Measurements from ENCODE around the gene TSPAN32. TPM values are rescaled to one million over a fixed set of nuclear protein-coding genes. Genes with fewer than 3 reads are reported as not detected.

TSPAN32 gene
- total and polyA plus RNA-seq, 10 of the 15 experiments (the other 5 are each of a cell fraction or from before 2014, with no cell fraction given), result 0.08 TPM; not detected in 9

DNA sequence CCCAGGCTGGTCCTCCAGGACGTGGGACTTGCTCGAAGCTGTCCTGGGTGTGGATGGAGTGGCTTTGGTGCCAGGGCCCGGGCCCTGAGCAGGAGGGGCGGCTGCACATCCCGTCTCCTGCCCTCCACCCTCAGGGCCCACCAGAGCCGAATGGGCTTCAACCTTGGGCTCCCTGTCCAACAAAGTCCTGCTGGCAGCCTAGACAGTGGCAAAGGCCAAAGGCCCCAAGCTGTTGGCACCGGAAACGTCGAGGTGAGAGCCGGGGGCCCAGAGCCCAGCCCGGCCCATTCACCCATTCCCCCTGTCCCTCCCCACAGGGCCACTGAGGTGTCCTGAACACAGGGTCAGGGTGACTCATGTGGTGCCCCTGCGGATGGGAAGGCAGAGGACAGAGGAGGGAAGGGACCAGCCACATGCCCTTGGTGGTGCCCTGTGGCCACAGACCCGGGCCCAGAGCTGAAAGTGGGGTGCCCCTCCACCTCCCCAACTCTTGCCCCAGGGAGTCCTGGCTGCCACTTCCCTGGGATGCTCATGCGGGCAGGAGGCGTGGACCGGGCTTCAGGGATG lies 9.1 kb downstream of the TSPAN32 start:
- Histone ChIP-seq H3K27me3 (replicated peaks in 1 of 2; ENCODE audit: control insufficient read depth in 2 of 2, insufficient read depth in 2 of 2, low read length in 1 of 2) (no peaks in the 10 kb centered on the region), H3K36me3 (ENCODE audit: control insufficient read depth in 2 of 2, insufficient read depth in 2 of 2, low read length in 1 of 2) (no peaks in the 10 kb centered on the region), H3K9me3 (replicated peaks; ENCODE audit: control insufficient read depth, insufficient read depth, low read length) (no peaks in the 10 kb centered on the region), H3K27ac (ENCODE audit: control insufficient read depth, insufficient read depth) (no peak overlapping the region), H3K4me2 (ENCODE audit: control insufficient read depth, insufficient read depth) (no peak overlapping the region), H3K9ac (ENCODE audit: control insufficient read depth, insufficient read depth, low read length) (no peak overlapping the region), H3K4me3 (no peak overlapping the region), H3K4me1 (ENCODE audit: control insufficient read depth, insufficient read depth, low read length) (no peaks in the 10 kb centered on the region), H2AFZ (ENCODE audit: control insufficient read depth, low read depth, low read length) (no peak overlapping the region), H4K20me1 (ENCODE audit: control insufficient read depth, insufficient read depth) (no peaks in the 10 kb centered on the region), H3K79me2 (ENCODE audit: control insufficient read depth, insufficient read depth, low read length) (no peaks in the 10 kb centered on the region)
- no TSS peak for BruUV-seq (replicated peaks)
- in situ Hi-C loops (cut with MboI), result loop anchor here (5.0 kb wide), 1 partner anchor 106 kb away; no protein-coding TSS in a partner anchor
- no peak for ATAC-seq
- CTCF ChIA-PET, result interaction anchor here (3.2 kb wide), 1 partner anchor 110 kb away, joined by 19 read pairs; no protein-coding TSS in a partner anchor
- intact Hi-C loops (cut with micrococcal nuclease; ENCODE audit: unreplicated experiment), result no loop called here
- DNase-seq (ENCODE audit: low read depth, low spot score), result no peak
- no peak for FAIRE-seq
- POLR2A ChIA-PET, result no interaction called here
- RAD21 ChIA-PET (ENCODE audit: unreplicated experiment), result no interaction called here
- whole genome bisulfite sequencing (ENCODE audit: insufficient coverage, insufficient replicate concordance, low lambda C conversion rate, missing lambda C conversion rate), result 54% methylated on average over 11 of the region's 16 CpGs
- SMC1A ChIA-PET (ENCODE audit: uncharacterized antibody, unreplicated experiment), result interaction anchor here (0.6 kb wide), 1 partner anchor 71 kb away, joined by 3 read pairs; no protein-coding TSS in a partner anchor
- TF ChIP-seq KLF5 (IDR thresholded peaks at IDR 0.05; ENCODE audit: partially characterized antibody), result no peak
- TF ChIP-seq, protein P1, sequence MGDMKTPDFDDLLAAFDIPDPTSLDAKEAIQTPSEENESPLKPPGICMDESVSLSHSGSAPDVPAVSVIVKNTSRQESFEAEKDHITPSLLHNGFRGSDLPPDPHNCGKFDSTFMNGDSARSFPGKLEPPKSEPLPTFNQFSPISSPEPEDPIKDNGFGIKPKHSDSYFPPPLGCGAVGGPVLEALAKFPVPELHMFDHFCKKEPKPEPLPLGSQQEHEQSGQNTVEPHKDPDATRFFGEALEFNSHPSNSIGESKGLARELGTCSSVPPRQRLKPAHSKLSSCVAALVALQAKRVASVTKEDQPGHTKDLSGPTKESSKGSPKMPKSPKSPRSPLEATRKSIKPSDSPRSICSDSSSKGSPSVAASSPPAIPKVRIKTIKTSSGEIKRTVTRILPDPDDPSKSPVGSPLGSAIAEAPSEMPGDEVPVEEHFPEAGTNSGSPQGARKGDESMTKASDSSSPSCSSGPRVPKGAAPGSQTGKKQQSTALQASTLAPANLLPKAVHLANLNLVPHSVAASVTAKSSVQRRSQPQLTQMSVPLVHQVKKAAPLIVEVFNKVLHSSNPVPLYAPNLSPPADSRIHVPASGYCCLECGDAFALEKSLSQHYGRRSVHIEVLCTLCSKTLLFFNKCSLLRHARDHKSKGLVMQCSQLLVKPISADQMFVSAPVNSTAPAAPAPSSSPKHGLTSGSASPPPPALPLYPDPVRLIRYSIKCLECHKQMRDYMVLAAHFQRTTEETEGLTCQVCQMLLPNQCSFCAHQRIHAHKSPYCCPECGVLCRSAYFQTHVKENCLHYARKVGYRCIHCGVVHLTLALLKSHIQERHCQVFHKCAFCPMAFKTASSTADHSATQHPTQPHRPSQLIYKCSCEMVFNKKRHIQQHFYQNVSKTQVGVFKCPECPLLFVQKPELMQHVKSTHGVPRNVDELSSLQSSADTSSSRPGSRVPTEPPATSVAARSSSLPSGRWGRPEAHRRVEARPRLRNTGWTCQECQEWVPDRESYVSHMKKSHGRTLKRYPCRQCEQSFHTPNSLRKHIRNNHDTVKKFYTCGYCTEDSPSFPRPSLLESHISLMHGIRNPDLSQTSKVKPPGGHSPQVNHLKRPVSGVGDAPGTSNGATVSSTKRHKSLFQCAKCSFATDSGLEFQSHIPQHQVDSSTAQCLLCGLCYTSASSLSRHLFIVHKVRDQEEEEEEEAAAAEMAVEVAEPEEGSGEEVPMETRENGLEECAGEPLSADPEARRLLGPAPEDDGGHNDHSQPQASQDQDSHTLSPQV (IDR thresholded peaks at IDR 0.05), result no peak
- no peak for TF ChIP-seq SREBF2 (IDR thresholded peaks at IDR 0.05; ENCODE audit: low read length)
- no peak for TF ChIP-seq SMARCA5 (IDR thresholded peaks at IDR 0.05)
- TF ChIP-seq TCF3 (IDR thresholded peaks at IDR 0.05; ENCODE audit: borderline replicate concordance, insufficient read depth, low read depth, low read length), result no peak
- no peak for TF ChIP-seq ZNF217 (IDR thresholded peaks at IDR 0.05)
- TF ChIP-seq CBFB (IDR thresholded peaks at IDR 0.05; ENCODE audit: low read depth), result no peak
- TF ChIP-seq, protein P2, sequence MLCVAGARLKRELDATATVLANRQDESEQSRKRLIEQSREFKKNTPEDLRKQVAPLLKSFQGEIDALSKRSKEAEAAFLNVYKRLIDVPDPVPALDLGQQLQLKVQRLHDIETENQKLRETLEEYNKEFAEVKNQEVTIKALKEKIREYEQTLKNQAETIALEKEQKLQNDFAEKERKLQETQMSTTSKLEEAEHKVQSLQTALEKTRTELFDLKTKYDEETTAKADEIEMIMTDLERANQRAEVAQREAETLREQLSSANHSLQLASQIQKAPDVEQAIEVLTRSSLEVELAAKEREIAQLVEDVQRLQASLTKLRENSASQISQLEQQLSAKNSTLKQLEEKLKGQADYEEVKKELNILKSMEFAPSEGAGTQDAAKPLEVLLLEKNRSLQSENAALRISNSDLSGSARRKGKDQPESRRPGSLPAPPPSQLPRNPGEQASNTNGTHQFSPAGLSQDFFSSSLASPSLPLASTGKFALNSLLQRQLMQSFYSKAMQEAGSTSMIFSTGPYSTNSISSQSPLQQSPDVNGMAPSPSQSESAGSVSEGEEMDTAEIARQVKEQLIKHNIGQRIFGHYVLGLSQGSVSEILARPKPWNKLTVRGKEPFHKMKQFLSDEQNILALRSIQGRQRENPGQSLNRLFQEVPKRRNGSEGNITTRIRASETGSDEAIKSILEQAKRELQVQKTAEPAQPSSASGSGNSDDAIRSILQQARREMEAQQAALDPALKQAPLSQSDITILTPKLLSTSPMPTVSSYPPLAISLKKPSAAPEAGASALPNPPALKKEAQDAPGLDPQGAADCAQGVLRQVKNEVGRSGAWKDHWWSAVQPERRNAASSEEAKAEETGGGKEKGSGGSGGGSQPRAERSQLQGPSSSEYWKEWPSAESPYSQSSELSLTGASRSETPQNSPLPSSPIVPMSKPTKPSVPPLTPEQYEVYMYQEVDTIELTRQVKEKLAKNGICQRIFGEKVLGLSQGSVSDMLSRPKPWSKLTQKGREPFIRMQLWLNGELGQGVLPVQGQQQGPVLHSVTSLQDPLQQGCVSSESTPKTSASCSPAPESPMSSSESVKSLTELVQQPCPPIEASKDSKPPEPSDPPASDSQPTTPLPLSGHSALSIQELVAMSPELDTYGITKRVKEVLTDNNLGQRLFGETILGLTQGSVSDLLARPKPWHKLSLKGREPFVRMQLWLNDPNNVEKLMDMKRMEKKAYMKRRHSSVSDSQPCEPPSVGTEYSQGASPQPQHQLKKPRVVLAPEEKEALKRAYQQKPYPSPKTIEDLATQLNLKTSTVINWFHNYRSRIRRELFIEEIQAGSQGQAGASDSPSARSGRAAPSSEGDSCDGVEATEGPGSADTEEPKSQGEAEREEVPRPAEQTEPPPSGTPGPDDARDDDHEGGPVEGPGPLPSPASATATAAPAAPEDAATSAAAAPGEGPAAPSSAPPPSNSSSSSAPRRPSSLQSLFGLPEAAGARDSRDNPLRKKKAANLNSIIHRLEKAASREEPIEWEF (IDR thresholded peaks at IDR 0.05; ENCODE audit: insufficient replicate concordance, low read depth, low read length), result no peak
- TF ChIP-seq, protein P3, sequence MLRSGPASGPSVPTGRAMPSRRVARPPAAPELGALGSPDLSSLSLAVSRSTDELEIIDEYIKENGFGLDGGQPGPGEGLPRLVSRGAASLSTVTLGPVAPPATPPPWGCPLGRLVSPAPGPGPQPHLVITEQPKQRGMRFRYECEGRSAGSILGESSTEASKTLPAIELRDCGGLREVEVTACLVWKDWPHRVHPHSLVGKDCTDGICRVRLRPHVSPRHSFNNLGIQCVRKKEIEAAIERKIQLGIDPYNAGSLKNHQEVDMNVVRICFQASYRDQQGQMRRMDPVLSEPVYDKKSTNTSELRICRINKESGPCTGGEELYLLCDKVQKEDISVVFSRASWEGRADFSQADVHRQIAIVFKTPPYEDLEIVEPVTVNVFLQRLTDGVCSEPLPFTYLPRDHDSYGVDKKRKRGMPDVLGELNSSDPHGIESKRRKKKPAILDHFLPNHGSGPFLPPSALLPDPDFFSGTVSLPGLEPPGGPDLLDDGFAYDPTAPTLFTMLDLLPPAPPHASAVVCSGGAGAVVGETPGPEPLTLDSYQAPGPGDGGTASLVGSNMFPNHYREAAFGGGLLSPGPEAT (IDR thresholded peaks at IDR 0.05; ENCODE audit: low read depth), result no peak
- no peak for TF ChIP-seq CHD4 (IDR thresholded peaks at IDR 0.05)
- TF ChIP-seq ZSCAN29 (IDR thresholded peaks at IDR 0.05), result no peak
- TF ChIP-seq EZH2 (IDR thresholded peaks at IDR 0.05; ENCODE audit: borderline replicate concordance, control insufficient read depth, low read depth, low read length), result no peak
- no peak for TF ChIP-seq NR2F1 (conservative IDR thresholded peaks at IDR 0.05)
- TF ChIP-seq ZBED1 (IDR thresholded peaks at IDR 0.05; ENCODE audit: borderline replicate concordance), result no peak

Data from GM12878 (cell line).